ENCODE results near the gene ATG10. TPM values are rescaled to one million over a fixed set of nuclear protein-coding genes. Genes with fewer than 3 reads are reported as not detected.

Gene ATG10
- total and polyA plus RNA-seq, 2 of the 8 experiments (the other 6 are each of a cell fraction or from before 2014, with no cell fraction given), result 3.7 to 8.8 TPM

DNA sequence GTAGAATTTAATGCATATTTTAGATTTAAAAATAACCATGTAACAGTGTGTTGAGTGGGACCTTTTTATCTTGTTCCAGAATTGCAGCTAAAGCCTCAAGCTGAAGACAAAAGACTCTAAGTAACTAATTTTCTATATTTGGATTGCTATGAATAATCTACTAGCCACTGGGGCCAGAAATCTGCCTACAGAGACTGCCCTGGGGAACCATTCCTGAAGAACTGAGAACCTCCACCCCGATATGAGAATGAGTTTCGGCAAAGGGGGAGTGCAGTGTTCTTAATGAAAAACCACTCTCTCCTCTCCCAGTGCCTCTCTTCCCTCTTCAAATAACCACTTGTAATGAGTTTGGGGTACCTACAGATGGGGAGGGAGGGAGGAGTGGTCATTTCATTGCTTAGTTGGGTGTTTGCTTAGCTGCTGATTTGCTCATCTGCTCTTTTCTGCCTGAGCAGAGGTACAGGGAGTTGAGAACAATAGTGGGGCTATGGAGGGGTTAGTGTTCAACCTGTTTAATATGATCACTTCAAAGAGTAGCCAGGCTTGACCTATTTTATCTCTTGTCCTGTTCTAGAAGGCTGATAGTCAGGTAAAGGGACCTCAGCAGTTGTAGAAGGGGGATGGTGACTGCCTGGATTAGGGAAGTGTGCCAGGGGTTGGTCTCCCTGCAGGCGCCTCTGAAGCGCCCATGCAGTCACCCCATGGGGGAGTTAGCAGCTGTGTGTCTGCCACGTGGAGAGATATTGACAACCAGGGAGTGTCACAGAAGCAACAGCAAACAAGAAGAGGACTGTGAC, 47.7 kb downstream of the ATG10 start:
- WGBS, 2 experiments (ENCODE audit: extremely low coverage in 1 of 2, insufficient coverage in 1 of 2, insufficient read length in 1 of 2, insufficient replicate concordance in 2 of 2, low coverage in 1 of 2, low lambda C conversion rate in 2 of 2, missing lambda C conversion rate in 1 of 2), result 66% methylated on average over 5 of the region's 5 CpGs; no CpG with 5 or more reads in 1 of the 2 experiments

More for the DNA sequence above, 47.7 kb downstream of the ATG10 start:
- H3K36me3 ChIP-seq (ENCODE audit: control insufficient read depth in 2 of 4, insufficient read depth in 4 of 4, low read length in 3 of 4), result no peaks in the 10 kb centered on the region
- peaks cover 0 to 9% (median 6%) of the 10 kb centered on the region in 4 experiments; a peak in 4 of 7 replicates for H3K4me1 ChIP-seq (replicated peaks in 1 of 4; ENCODE audit: control insufficient read depth in 3 of 4, insufficient read depth in 4 of 4, low read length in 3 of 4)
- H3K14ac ChIP-seq (ENCODE audit: insufficient read length), result no peak overlapping the region
- H2BK120ac ChIP-seq (replicated peaks; ENCODE audit: low read depth, low read length), result no peak overlapping the region
- H2AK5ac ChIP-seq (ENCODE audit: low read depth, low read length), result no peak overlapping the region
- peaks cover 0 to 1% (median 0%) of the 10 kb centered on the region in 4 experiments; a peak in 1 of 7 replicates for H3K27me3 ChIP-seq (replicated peaks in 1 of 4; ENCODE audit: control insufficient read depth in 3 of 4, extremely low read depth in 1 of 4, insufficient read depth in 3 of 4, low read length in 3 of 4)
- no peak overlapping the region for H4K8ac ChIP-seq (ENCODE audit: extremely low read depth, insufficient read depth, low read length)
- H2AFZ ChIP-seq (ENCODE audit: low read length), result no peak overlapping the region
- TF ChIP-seq POLR2A (IDR thresholded peaks at IDR 0.05; ENCODE audit: control extremely low read depth in 1 of 2, low read depth in 2 of 2, low read length in 2 of 2) (no peak), SIN3A (conservative IDR thresholded peaks at IDR 0.05 in 1 of 2, IDR thresholded peaks at IDR 0.05 in 1 of 2; ENCODE audit: low read depth in 1 of 2, low read length in 2 of 2) (0 out of 4 replicates have a peak, but pooled peaks of 1 of the 2 experiments have one; percentile 84), CREB1 (IDR thresholded peaks at IDR 0.05) (no peak), SIRT6 (IDR thresholded peaks at IDR 0.05; ENCODE audit: low read length) (no peak), CEBPB (IDR thresholded peaks at IDR 0.05; ENCODE audit: low read depth, low read length) (no peak), SIX5 (IDR thresholded peaks at IDR 0.05; ENCODE audit: low read depth, low read length) (no peak)
- TF ChIP-seq, protein P1, sequence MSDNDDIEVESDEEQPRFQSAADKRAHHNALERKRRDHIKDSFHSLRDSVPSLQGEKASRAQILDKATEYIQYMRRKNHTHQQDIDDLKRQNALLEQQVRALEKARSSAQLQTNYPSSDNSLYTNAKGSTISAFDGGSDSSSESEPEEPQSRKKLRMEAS (IDR thresholded peaks at IDR 0.05), result peak; percentile 70
- H2BK5ac ChIP-seq (ENCODE audit: low read depth, low read length), result no peak overlapping the region
- ChIA-PET CTCF (ENCODE audit: partially characterized antibody) (no interaction called here), POLR2A (ENCODE audit: partially characterized antibody) (no interaction called here)
- no peaks in the 10 kb centered on the region for H4K20me1 ChIP-seq (replicated peaks in 1 of 2; ENCODE audit: control insufficient read depth in 1 of 2, insufficient read depth in 2 of 2, low read length in 2 of 2)
- no peak overlapping the region for H2BK15ac ChIP-seq (ENCODE audit: low read length)
- no peak overlapping the region for H4K5ac ChIP-seq (ENCODE audit: insufficient read length, low read depth, low read length)
- no peaks in the 10 kb centered on the region for H3K79me1 ChIP-seq (ENCODE audit: low read depth, low read length)
- H3K9ac ChIP-seq (replicated peaks in 1 of 4; ENCODE audit: extremely low read depth in 1 of 4, low read depth in 3 of 4, low read length in 3 of 4), result no peak overlapping the region
- H3K23me2 ChIP-seq (ENCODE audit: low read depth, low read length), result no peaks in the 10 kb centered on the region
- no peak overlapping the region for H3K27ac ChIP-seq (ENCODE audit: low read depth, low read length)
- no peaks in the 10 kb centered on the region for H3K79me2 ChIP-seq (ENCODE audit: control insufficient read depth in 1 of 2, insufficient read depth in 2 of 2, low read length in 2 of 2)
- H3K4ac ChIP-seq (replicated peaks; ENCODE audit: insufficient read length, low read depth, low read length), result no peak overlapping the region
- H2BK12ac ChIP-seq (ENCODE audit: low read depth, low read length), result no peak overlapping the region
- H3K56ac ChIP-seq (replicated peaks; ENCODE audit: insufficient read length, low read depth, low read length), result no peak overlapping the region
- no peak overlapping the region for H4K91ac ChIP-seq (replicated peaks; ENCODE audit: insufficient read length, low read length)
- H3K18ac ChIP-seq (ENCODE audit: extremely low read depth, low read length), result no peak overlapping the region; the same call in 1 of the 2 replicates
- H3K4me3 ChIP-seq (ENCODE audit: extremely low read depth in 1 of 4, insufficient read depth in 2 of 4, low read depth in 3 of 4, low read length in 4 of 4), result no peak overlapping the region
- no peak for DNase-seq (ENCODE audit: low read depth in 1 of 2, low spot score in 2 of 2)
- H2BK20ac ChIP-seq (ENCODE audit: low read length), result no peak overlapping the region
- no peak for FAIRE-seq
- peak overlapping the region in 1 of 2 experiments; percentile 8; a peak in 1 of 4 replicates for H3K4me2 ChIP-seq (ENCODE audit: insufficient read depth in 1 of 2, low read depth in 2 of 2, low read length in 2 of 2)
- H3K9me3 ChIP-seq (ENCODE audit: insufficient read depth in 2 of 2, low read depth in 1 of 2, low read length in 1 of 2), result no peaks in the 10 kb centered on the region
- no peak overlapping the region for H3K23ac ChIP-seq (ENCODE audit: insufficient read length)

Data from H1 (cell line).